Stimulated activated naive CD4-positive, alpha-beta T cell (primary cell): Measurements from ENCODE around the gene WFIKKN1.

Source experiments
- DNase-seq, 6 experiments: peaks; one replicate each; lab custom pipeline; 2025; lab: John Stamatoyannopoulos, UW

Gene WFIKKN1

GRCh38 chr16:657487-657886, 26.7 kb downstream of the WFIKKN1 start:
- no peak for DNase-seq

- DNase-seq: no peak
Observed at GRCh38 chr16:658679-659571, 28.1 kb downstream of the WFIKKN1 start.

GRCh38 chr16:659618-660017, 28.8 kb downstream of the WFIKKN1 start:
- DNase-seq: no peak

- DNase-seq: no peak
Observed at GRCh38 chr16:660132-660458, 29.3 kb downstream of the WFIKKN1 start.

GRCh38 chr16:660459-661183, 29.8 kb downstream of the WFIKKN1 start:
- DNase-seq: peak; percentile 33 to 81 (median 70)

GRCh38 chr16:661184-661821, 30.5 kb downstream of the WFIKKN1 start:
- DNase-seq: no peak

- DNase-seq: no peak
Observed at GRCh38 chr16:662095-662494, 31.3 kb downstream of the WFIKKN1 start.

GRCh38 chr16:662597-662996, 31.8 kb downstream of the WFIKKN1 start:
- DNase-seq: no peak

- DNase-seq: no peak
Observed at GRCh38 chr16:666572-666971, 35.8 kb downstream of the WFIKKN1 start.

- no peak for DNase-seq
Observed at GRCh38 chr16:667113-667779, 36.5 kb downstream of the WFIKKN1 start.

- DNase-seq: peak; percentile 71 to 88 (median 80)
Observed at GRCh38 chr16:667780-668518, 37.2 kb downstream of the WFIKKN1 start, which contains the start of gene RHOT2. RHOT2 (plus strand) TSS chr16:668132; CDS start chr16:668200, 68 bp downstream.

- DNase-seq: peak in 2 of 6 experiments; percentile 32
Observed at GRCh38 chr16:668519-669171, 37.9 kb downstream of the WFIKKN1 start.

- no peak for DNase-seq
Observed at GRCh38 chr16:669666-670065, 38.9 kb downstream of the WFIKKN1 start.

- no peak for DNase-seq
Observed at GRCh38 chr16:670485-671352, 39.9 kb downstream of the WFIKKN1 start.

- no peak for DNase-seq
Observed at GRCh38 chr16:671353-672131, 40.8 kb downstream of the WFIKKN1 start.

GRCh38 chr16:672371-672770, 41.6 kb downstream of the WFIKKN1 start:
- no peak for DNase-seq

GRCh38 chr16:672851-673250, 42.1 kb downstream of the WFIKKN1 start:
- no peak for DNase-seq

GRCh38 chr16:673399-673991, 42.7 kb downstream of the WFIKKN1 start:
- DNase-seq: no peak
